ENCODE data around the gene CDIPT. TPM values are rescaled to one million over a fixed set of nuclear protein-coding genes. Genes with fewer than 3 reads are reported as not detected.

CDIPT gene
- total RNA-seq, 3 donors from 2014 or later (not counting 1 experiment from before 2014, with no cell fraction given) = 42.3 to 66.9 (median 53.0) TPM

- H3K4me1 ChIP-seq (ENCODE audit: control insufficient read depth, insufficient read depth, low read length) = no peaks in the 10 kb centered on the region
- H3K9me3 ChIP-seq (ENCODE audit: control insufficient read depth, insufficient read depth, low read length) = no peaks in the 10 kb centered on the region
- Mint-ChIP-seq H3K27ac (no peak overlapping the region), H3K9me3 (no peaks in the 10 kb centered on the region), H3K27me3 (ENCODE audit: low read depth in 2 of 2) (peaks cover 0 to 4% of the 10 kb centered on the region in 2 donors), H3K4me1 (no peaks in the 10 kb centered on the region), H3K36me3 (no peaks in the 10 kb centered on the region), H3K4me3 (no peak overlapping the region)
- 96% methylated on average over 2 of the region's 2 CpGs for WGBS (ENCODE audit: insufficient coverage)
- no peak overlapping the region for H3K27ac ChIP-seq (ENCODE audit: low read length)
- ATAC-seq = no peak
- TF ChIP-seq, protein P1, sequence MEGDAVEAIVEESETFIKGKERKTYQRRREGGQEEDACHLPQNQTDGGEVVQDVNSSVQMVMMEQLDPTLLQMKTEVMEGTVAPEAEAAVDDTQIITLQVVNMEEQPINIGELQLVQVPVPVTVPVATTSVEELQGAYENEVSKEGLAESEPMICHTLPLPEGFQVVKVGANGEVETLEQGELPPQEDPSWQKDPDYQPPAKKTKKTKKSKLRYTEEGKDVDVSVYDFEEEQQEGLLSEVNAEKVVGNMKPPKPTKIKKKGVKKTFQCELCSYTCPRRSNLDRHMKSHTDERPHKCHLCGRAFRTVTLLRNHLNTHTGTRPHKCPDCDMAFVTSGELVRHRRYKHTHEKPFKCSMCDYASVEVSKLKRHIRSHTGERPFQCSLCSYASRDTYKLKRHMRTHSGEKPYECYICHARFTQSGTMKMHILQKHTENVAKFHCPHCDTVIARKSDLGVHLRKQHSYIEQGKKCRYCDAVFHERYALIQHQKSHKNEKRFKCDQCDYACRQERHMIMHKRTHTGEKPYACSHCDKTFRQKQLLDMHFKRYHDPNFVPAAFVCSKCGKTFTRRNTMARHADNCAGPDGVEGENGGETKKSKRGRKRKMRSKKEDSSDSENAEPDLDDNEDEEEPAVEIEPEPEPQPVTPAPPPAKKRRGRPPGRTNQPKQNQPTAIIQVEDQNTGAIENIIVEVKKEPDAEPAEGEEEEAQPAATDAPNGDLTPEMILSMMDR (IDR thresholded peaks at IDR 0.05) = no peak
- no peaks in the 10 kb centered on the region for H3K36me3 ChIP-seq (ENCODE audit: control insufficient read depth, insufficient read depth, low read length)
- no peak for DNase-seq
- intact Hi-C loops (cut with micrococcal nuclease) = no loop called here
- H3K4me3 ChIP-seq (ENCODE audit: low read length) = no peak overlapping the region
- no peaks in the 10 kb centered on the region for H3K27me3 ChIP-seq (ENCODE audit: control insufficient read depth, insufficient read depth, low read length)
Observed at GRCh38 chr16:29907973-29908372, 44.9 kb upstream of the CDIPT start.

DNA sequence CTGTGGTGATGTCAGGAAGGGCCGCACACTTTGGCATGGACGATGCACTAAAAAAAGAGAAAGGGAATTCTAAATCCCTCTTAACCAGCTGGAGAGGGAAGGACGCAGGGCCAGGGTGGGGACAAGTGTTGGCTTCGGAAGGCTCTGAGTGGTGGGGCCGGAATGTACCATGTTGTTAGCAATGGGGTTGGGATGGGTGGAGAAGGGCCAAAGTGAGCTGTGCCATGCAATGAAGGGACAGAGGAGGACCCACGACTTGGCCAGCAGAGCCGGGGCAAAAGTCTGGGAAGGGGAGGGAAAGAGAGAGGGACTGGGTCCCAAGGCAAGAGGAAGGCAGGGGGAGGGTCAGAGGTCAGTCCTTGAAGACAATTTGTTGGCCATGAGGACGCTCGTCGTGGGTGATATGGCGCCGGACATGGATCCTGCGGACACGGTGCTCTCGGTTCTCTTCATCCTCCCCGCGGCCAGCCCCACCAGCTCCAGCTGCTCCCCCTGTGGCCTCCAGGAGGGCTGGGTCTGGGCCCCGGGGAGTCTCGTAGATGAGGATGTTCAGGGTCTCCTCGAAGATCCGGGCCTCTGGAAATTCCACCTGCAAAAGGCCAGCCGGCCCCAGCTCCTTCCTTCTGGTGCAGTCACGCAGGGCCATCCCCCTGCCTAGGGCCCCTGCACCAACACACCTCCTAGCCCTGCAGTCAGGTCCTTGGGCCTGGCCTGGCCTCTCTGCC lies 43.7 kb upstream of the CDIPT start:
- DNase-seq (no peak), ATAC-seq (no peak)
- Mint-ChIP-seq H3K9me3 (no peaks in the 10 kb centered on the region), H3K4me1 (no peaks in the 10 kb centered on the region), H3K27me3 (ENCODE audit: low read depth in 2 of 2) (peaks cover 0 to 8% of the 10 kb centered on the region in 2 donors), H3K36me3 (no peaks in the 10 kb centered on the region), H3K4me3 (no peak overlapping the region), H3K27ac (no peak overlapping the region)
- no peak overlapping the region for H3K27ac ChIP-seq (ENCODE audit: low read length)
- H3K9me3 ChIP-seq (ENCODE audit: control insufficient read depth, insufficient read depth, low read length) = no peaks in the 10 kb centered on the region
- H3K36me3 ChIP-seq (ENCODE audit: control insufficient read depth, insufficient read depth, low read length) = no peaks in the 10 kb centered on the region
- WGBS (ENCODE audit: insufficient coverage) = 93% methylated on average over 23 of the region's 23 CpGs
- intact Hi-C loops (cut with micrococcal nuclease) = no loop called here
- no peaks in the 10 kb centered on the region for H3K27me3 ChIP-seq (ENCODE audit: control insufficient read depth, insufficient read depth, low read length)
- TF ChIP-seq, protein P1 (IDR thresholded peaks at IDR 0.05) = no peak
- no peak overlapping the region for H3K4me3 ChIP-seq (ENCODE audit: low read length)
- H3K4me1 ChIP-seq (ENCODE audit: control insufficient read depth, insufficient read depth, low read length) = no peaks in the 10 kb centered on the region

DNA sequence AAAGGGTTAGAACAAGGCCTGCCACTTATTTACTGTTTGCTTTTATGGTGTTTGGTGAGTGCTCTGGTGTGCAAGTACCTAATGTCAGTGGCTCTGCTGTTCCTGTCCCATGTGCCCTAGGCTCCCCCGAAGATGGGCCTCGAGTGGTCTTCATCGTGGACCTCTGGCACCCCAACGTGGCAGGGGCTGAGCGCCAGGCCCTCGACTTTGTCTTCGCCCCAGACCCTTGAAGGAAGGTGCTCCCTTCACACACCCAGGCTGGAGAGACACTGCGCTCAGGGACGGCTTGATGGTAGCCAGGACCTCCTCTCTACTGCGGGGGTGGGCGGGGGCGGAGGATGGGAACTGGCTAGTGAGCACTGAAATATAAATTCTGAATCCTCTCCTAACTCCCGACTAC lies 42.6 kb upstream of the CDIPT start:
- H3K27ac ChIP-seq (ENCODE audit: low read length) = no peak overlapping the region
- H3K27me3 ChIP-seq (ENCODE audit: control insufficient read depth, insufficient read depth, low read length) = no peaks in the 10 kb centered on the region
- peaks cover 1 to 3% of the 10 kb centered on the region in 2 donors for H3K4me1 Mint-ChIP-seq
- no peaks in the 10 kb centered on the region for H3K9me3 ChIP-seq (ENCODE audit: control insufficient read depth, insufficient read depth, low read length)
- intact Hi-C loops (cut with micrococcal nuclease) = no loop called here
- H3K36me3 Mint-ChIP-seq = no peaks in the 10 kb centered on the region
- H3K27me3 Mint-ChIP-seq (ENCODE audit: low read depth in 2 of 2) = peaks cover 0 to 11% of the 10 kb centered on the region in 2 donors
- peaks cover under 1% of the 10 kb centered on the region for H3K4me1 ChIP-seq (ENCODE audit: control insufficient read depth, insufficient read depth, low read length)
- H3K9me3 Mint-ChIP-seq = no peaks in the 10 kb centered on the region
- H3K36me3 ChIP-seq (ENCODE audit: control insufficient read depth, insufficient read depth, low read length) = no peaks in the 10 kb centered on the region
- ATAC-seq (no peak), DNase-seq (no peak)
- H3K4me3 Mint-ChIP-seq = no peak overlapping the region
- no peak overlapping the region for H3K4me3 ChIP-seq (ENCODE audit: low read length)
- H3K27ac Mint-ChIP-seq = no peak overlapping the region
- TF ChIP-seq, protein P1 (IDR thresholded peaks at IDR 0.05) = no peak
- WGBS (ENCODE audit: insufficient coverage) = 89% methylated on average over 13 of the region's 13 CpGs

- Histone ChIP-seq H3K9me3 (ENCODE audit: control insufficient read depth, insufficient read depth, low read length) (no peaks in the 10 kb centered on the region), H3K27me3 (ENCODE audit: control insufficient read depth, insufficient read depth, low read length) (peaks cover 2% of the 10 kb centered on the region), H3K27ac (ENCODE audit: low read length) (no peak overlapping the region), H3K4me1 (ENCODE audit: control insufficient read depth, insufficient read depth, low read length) (peaks cover 5% of the 10 kb centered on the region), H3K36me3 (ENCODE audit: control insufficient read depth, insufficient read depth, low read length) (no peaks in the 10 kb centered on the region), H3K4me3 (ENCODE audit: low read length) (no peak overlapping the region)
- no peak overlapping the region for H3K27ac Mint-ChIP-seq
- TF ChIP-seq, protein P1 (IDR thresholded peaks at IDR 0.05) = no peak
- H3K4me1 Mint-ChIP-seq = peaks cover 5 to 7% of the 10 kb centered on the region in 2 donors
- no peaks in the 10 kb centered on the region for H3K36me3 Mint-ChIP-seq
- DNase-seq (no peak), ATAC-seq (no peak)
- H3K9me3 Mint-ChIP-seq = no peaks in the 10 kb centered on the region
- intact Hi-C loops (cut with micrococcal nuclease) = no loop called here
- no peak overlapping the region for H3K4me3 Mint-ChIP-seq
- 95% methylated on average over 7 of the region's 7 CpGs for WGBS (ENCODE audit: insufficient coverage)
- peaks cover 0 to 15% of the 10 kb centered on the region in 2 donors for H3K27me3 Mint-ChIP-seq (ENCODE audit: low read depth in 2 of 2)
Observed at GRCh38 chr16:29904947-29905346, 41.9 kb upstream of the CDIPT start.

Measured in natural killer cell (primary cell).